NCI-H226 (cell line): ENCODE measurements around the gene CLEC2A.
"Not testable (repeated sequence)": the region's sequence is repeated elsewhere in the genome, so short reads cannot be mapped to it uniquely, and the experiment has no call there.

ENCODE experiments used
- DNase-seq: peaks from one replicate; pipeline ENCODE4 v3.0.0-alpha.2; 2015

CLEC2A gene, protein sequence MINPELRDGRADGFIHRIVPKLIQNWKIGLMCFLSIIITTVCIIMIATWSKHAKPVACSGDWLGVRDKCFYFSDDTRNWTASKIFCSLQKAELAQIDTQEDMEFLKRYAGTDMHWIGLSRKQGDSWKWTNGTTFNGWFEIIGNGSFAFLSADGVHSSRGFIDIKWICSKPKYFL

DNA sequence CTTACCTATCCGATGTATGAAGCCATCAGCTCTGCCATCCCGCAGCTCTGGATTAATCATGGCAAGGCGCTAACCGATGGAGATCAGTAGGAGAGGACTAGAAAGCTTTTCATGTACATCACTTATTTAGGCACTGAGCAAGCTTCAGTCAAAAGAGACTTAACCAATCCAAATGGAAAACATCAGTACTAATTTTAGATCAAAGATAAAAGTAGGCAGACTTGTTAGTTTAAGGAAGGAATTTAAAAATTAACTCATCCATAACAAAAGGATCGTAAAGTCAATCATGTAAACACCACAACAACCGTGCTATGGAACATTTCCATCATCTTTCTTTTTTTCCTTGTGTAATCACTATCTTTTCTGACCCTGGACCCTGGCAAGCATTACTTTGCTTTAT is at the start of gene CLEC2A:
Gene CLEC2A, minus strand, starts transcription at position 101 of the 400 bp plus-strand sequence. Its CDS starts 41 bp downstream, at position 60.
- DNase-seq, result no peak

DNA sequence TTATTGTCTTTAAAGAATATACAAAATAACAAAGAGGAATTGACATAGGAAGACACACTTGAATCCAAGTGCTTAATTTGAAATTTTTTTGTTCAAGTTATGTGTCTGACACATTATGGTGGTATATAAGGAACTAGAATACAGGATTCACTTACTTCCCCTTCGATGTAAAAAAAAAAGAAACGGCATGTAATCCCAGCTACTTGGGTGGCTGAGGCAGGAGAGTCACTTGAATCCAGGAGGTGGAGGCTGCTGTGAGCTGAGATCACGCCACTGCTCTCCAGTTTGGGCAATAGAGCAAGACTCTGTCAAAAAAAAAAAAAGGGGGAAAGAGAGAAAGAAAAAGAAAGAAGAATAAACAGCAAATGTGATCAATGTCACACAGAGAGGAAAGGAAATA is 48.0 kb upstream of the CLEC2A start:
- DNase-seq, result no peak

DNA sequence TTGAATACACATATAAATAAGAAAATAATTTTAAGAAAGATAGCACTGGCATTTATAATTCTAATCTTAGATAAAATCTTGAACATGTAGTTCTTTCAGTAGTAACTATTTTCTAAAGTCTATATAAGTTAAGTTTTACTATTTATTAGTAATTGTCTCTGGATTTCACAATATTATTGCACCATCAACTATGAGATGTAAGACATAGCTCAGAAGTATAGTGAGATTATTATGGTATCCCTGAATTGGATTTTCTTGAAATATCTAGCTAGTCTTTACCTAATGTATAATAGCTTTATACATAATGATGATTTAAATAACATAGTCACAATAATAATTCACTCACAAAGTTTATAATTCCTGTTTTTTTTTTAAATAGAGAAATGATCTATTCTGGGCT is 45.7 kb upstream of the CLEC2A start:
- no peak for DNase-seq

DNA sequence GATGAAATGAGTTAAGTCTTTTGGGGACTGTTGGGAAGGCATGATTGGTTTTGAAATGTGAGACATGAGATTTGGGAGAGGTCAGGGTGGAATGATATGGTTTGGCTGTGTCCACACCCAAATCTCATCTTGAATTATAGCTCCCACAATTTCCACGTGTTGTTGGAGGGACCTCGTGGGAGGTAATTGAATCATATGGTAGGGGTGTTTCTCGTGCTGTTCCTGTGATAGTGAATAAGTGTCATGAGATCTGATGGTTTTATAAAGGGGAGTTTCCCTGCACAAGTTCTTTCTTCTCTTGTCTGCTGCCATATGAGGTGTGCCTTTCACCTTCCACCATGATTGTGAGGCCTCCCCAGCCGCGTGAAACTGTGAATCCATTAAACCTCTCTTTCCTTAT is 44.5 kb upstream of the CLEC2A start:
- DNase-seq, result not testable (repeated sequence)

DNA sequence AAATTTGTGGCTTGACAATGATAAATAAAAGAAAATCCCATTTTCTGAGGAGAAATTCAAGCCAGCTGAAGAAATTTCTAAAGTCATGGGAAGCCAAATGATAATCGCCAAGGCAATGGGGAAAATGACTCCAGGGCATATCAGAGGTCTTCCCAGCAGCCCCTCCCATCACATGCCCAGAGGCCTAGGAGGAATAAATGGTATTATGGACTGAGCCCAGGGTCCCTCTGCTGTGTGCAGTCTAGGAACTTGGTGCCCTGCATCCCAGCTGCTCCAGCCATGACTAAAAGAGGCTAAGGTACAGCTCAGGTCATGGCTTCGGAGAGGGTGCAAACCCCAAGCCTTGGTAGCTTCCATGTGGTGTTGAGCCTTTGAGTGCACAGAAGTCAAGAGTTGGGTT is 43.4 kb upstream of the CLEC2A start:
- DNase-seq, result no peak

DNA sequence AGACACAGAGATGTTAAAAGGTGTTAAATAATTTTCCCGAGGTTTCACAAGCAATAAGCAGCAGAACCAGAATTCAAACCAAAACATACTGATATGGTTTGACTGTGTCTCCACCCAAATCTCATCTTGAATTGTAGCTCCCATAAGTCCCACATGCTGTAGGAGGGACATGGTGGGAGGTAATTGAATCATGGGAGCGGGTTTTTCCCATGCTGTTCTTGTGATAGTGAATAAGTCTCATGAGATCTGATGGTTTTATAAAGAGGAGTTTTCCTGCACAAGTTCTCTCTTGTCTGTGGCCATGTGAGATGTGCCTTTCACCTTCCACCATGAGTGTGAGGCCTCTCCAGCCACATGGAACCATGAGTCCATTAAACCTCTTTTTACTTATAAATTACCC is 42.6 kb upstream of the CLEC2A start:
- not testable (repeated sequence) for DNase-seq

DNA sequence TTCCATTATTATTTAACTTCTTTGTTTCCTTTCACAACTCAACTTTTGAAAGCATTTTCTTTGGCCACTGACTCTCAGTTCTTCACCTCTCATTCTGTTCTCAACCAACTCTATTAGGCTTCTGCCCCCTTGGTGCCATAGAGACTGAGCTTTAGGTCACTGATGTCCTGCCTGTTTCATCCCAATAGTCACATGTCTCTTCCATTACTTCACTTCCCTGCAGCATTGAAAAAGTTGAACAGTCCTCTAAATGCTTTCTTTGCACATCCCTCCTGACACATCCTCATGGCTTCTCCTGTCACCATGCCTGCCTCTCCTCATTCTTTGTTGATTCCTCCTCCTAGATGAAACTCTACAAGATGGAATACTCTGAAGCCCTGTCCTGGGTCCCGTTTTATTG is 41.8 kb upstream of the CLEC2A start:
- no peak for DNase-seq

DNA sequence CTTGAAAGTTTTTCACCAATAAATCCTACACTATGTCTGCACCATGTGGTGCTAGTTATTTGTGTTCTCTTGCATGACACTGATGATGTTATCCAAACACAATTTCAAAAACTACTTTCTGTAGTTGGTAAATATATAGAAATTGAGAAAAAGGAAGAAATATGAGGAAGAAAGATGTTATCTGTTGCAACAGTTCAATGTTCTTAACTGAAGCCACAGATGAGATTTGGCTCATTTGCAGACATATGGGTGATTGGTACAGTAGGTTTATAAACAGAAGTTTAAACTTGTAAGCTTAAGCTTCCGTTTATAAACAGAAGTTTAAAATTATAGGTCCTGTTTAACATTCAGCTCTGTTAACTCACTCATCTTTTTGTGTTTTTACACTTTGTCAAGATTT is 39.0 kb upstream of the CLEC2A start, which contains the start of gene CLEC12A:
Gene CLEC12A, plus strand, starts transcription at position 229 of the 400 bp plus-strand sequence. CDS start 188 bp downstream, outside the sequence.
- DNase-seq, result no peak

DNA sequence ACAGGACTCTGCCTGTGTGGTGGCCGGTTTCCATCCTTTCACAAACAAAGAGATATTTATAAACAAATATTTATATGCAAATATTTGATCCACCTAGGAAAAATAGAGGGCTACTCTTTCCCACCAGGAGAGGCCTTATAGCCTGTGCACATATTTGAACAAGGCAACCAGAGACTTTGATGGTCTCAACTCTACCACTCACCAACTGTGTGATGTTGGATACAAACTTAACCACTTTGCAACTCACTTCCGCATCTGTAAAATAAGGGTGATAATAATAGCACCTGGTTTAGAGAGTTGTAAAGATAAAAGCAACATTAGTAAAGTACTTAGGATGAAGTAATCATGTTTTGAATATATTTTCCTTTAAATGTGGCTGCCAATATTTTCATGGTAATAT is 37.5 kb upstream of the CLEC2A start:
- DNase-seq, result no peak

DNA sequence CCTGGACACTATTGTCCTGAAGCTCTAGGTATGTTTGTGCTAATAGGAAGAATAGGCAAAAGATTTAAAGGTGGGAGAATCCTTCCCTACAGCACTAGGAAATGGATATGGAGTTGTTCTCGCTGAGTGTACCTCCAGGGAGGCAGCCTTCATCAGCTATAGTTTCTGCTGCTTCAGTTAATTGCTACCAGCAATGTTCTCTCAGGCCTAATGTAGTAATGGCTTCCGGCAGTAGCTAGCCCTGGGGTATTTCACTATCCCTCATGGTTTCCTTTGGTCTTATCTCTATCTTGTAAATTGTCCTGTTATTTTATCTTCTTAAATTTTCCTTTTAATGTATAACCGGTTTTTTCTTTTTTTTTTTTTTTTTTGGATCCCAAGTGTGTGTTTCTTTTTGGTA is 29.7 kb upstream of the CLEC2A start:
- no peak for DNase-seq

DNA sequence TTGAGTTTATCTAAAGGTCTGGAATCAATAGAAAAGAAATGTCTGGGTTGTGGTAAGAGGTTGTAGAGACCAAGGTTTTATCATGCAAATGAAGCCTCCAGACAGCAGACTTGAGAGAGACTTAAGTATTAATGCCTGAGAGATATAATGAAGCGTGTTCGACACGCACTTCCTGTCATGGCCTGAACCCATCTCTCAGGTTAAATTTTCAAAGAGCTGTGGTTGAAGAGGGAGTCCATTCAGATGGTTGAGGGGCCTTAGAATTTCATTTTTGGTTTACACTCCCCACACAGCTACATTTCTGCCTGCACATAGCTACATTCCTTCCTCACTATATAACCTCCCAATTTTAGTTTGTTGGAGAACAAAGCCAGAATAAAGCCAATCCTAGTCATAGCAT is 28.9 kb upstream of the CLEC2A start:
- no peak for DNase-seq

DNA sequence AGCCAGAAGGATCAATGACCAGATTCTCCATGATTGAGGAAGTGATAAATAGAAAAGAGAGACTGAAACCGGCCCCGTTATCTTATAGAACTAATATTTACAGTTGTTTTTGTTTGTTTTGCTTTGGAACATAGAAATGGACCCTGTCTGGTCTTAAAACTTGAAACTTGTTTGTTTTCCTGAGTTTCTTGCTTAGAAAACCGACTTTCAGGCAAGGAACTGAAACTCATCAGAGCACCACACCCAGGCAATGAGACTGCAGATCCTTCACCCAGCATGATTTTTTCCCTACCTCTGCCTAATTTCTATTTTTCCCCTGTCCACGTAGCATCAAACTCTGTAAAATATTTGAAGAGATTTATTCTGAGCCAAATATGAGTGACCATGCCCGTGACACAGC is 28.4 kb upstream of the CLEC2A start:
- DNase-seq, result no peak

DNA sequence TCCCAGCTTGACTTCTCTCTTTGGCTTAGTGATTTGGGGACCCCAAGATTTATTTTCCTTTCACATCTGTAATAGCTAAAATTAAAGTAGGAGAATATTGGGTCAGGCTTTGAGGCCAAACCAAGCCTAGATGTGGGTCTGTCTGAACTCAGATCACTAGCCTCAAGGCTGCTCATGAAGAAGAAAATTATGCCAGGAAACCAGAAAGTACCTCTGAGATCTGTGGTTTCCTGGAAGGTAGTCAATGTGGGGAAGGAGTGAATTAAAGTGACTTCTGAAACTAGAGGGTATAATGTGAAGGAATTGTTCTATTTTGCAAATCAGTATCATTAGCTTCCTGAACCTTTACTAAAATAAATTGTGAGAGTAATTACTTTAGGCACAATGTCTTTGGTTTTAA is 25.7 kb upstream of the CLEC2A start:
- no peak for DNase-seq

DNA sequence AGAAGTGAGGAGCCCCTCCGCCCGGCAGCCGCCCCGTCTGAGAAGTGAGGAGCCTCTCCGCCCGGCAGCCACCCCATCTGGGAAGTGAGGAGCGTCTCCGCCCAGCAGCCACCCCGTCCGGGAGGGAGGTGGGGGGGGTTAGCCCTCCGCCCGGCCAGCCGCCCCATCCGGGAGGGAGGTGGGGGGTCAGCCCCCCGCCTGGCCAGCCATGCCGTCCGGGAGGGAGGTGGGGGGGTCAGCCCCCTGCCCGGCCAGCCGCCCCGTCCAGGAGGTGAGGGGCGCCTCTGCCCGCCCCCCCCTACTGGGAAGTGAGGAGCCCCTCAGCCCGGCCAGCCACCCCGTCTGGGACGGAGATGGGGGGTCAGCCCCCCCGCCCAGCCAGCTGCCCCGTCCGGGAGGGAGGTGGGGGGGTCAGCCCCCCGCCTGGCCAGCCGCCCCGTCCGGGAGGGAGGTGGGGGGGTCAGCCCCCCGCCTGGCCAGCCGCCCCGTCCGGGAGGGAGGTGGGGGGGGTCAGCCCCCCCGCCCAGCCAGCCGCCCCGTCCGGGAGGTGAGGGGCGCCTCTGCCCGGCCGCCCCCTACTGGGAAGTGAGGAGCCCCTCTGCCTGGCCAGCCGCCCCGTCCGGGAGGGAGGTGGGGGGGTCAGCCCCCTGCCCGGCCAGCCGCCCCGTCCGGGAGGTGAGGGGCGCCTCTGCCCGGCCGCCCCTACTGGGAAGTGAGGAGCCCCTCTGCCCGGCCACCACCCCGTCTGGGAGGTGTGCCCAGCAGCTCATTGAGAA is 21.0 kb upstream of the CLEC2A start:
- not testable (repeated sequence) for DNase-seq

DNA sequence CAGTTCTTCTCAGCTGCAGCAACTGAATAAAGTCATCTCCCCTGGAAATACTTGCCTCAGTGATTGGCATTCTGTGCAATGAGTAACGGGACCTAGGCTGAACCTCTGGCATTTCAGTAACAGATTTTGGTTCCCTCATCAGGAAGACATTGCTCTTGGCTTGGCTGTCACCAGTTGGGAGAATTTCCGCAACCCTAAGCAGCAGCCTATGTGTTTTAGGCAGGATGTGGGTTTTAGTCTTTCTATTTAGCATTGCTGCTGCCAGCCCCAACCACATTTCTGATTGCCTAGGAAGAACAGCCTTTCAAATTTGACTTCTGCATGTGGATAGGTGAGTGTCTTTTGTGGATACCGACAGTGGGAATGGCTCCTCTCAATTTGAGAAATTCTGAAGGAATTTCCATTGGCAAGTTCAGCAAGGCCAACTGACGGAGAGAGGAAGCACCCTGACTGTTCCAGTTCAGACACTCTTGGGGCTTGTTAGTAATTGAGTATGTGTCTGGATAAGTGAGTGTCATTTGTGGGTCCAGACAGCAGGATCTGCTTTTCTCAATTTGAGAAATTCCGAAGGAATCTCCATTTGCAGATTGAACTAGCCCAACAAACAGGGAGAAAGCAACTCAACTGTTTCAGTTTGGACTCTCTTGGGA is 19.0 kb upstream of the CLEC2A start:
- no peak for DNase-seq

DNA sequence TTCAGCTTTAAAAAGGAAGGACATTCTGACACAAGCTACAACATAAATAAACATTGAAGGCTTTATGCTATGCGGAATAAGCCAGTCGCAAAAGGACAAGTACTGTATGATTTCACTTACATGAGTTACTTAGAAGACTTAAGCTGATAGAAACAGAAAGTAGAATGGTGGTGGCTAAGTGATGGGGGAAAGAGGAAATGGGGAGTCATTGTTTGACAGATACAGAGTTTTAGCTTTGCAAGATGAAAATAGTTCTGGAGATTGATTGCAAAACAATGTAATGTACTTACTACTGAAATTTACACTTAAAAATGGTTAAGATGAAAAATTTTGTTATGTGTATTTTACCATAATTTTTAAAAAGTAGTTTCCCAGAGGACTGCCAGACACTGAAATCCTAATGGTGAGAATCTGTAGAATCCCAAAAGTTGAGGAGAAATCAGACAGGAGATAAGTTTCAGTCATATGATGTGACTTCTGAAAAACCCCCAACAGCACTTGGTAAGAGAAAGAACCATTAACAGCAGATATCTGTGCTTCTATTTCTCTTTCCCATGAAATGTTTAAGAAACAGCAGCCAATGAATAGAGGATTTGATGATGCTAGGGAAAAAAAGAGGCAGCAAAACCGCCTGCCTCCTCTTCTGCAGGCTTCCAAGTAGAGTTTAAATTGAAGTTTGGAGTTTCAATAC is 16.6 kb upstream of the CLEC2A start:
- no peak for DNase-seq

DNA sequence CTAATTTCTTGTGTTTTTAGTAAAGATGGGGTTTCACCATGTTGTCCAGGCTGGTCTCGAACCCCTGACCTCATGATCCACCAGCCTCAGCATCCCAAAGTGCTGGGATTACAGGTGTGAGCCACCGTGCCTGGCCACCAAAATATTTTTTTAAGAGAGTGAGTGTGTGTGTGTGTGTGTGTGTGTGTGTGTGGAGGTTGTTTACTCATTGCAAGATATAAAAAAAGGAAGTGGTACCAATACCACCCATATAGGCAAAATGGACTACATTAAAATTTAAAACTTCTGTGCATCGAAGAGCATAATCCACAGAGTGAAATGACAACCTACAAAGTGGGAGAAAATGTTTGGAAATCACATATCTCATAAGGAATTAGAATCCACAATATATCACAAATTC is 15.5 kb upstream of the CLEC2A start:
- DNase-seq, result no peak

DNA sequence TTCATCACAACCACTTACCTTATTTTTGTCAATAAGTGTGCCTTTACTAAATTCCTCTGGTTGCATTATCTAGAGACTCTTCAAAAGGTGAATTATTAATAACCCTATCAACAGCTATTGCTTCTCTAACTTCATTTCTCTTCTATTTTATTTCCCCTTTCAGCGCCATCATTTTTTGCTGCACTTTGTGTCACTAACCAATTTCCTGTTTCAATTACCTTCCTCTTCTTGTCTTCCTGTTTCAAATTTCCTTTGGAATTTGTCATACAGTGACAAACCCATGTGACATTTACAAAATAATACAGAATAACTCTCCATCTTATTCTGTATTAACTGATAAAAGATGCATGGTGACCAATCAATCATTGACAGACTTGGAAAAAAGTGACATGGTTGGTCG is 12.2 kb upstream of the CLEC2A start:
- no peak for DNase-seq

DNA sequence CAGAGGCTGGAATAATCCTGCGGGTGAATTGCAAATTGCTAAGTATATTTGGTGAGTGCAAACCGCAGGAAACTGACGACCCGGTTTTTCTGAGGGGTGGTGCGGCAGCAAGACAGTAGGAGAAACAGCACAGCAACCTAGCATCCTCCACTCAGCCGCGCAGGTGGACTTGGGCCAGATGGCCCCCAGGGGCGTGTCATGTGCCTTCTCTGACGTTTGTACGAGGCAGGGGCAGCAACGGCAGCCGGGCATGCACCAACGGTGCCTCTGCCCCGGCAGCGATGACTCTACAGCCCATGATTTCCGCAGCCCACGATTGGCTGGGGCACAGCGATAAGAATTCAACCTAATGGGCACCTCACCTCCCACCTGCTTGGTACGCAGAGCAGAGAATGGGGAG is 11.1 kb upstream of the CLEC2A start:
- no peak for DNase-seq

DNA sequence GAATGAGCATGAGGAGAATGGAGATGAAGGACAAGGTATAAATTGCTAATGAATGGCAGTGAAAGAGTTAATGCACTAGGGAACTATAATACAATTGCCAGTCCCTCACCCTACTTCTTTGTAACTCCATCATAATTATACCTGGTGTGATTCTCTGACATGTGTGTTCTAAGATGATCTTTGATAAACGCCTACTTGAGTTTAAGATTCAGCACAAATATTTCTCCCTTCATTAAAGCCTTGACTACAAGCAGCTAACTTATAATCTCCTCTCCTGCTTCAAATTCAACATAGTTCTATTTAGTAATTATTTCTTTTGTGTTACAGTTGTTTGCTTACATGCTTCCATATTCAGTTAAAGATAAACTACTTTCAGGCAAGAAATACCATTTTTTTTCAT is 9.7 kb upstream of the CLEC2A start:
- no peak for DNase-seq

DNA sequence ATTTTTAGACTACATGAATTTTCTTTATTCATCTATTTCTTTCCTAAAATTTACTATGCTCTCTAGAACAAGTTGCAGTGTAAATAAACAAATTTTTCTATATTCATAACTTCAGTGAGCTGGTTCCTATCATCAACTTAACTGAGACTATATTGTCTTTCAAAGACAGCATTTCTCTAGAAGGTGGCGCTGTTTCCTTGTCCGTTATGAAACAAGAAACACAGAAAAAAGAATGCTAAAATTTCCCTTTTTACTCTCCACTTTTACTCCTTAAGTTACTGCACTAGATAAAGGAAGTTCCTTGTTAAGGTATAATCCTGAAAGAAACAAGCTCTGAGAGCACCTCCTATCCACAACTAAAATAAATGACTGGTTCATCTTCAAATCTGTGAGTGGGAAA is 8.2 kb upstream of the CLEC2A start:
- no peak for DNase-seq

DNA sequence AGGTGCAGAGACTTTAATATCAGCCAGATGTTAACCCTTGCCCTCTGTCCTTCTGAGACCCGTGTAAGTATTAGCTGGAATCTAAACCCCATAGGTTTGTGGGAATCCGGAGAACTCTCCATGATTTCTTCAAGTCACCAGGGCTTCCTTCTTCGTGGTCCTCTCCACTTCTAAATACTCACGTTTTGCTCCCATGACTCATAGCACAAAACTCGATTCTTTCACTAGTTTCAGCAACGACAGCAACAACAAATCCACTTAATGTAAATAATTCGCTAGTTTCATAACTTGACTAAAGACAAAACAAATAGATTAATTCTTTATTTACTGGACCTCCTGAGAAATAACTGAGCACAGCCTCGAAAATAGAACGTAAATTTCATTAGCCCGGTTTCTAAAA is 4.4 kb upstream of the CLEC2A start:
- no peak for DNase-seq

DNA sequence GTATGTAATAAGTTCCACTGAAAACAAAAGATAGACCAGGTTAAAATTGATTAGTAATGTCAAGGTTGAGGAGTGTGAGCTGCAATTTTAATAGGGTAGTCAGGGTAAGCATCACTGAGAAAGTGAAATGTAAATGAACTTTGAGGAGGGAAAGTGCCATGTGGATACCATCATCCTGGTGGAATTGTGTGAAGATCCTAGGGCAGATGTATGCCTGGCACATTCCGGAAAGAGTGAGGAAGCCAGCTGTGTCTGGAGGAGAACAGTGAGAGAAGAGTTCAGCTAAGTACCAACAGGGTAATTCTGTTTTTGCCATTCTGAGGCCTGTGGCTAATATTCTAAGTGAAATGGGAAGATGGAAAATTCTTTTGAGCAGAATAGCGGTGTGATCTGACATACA is 2.9 kb upstream of the CLEC2A start:
- no peak for DNase-seq

DNA sequence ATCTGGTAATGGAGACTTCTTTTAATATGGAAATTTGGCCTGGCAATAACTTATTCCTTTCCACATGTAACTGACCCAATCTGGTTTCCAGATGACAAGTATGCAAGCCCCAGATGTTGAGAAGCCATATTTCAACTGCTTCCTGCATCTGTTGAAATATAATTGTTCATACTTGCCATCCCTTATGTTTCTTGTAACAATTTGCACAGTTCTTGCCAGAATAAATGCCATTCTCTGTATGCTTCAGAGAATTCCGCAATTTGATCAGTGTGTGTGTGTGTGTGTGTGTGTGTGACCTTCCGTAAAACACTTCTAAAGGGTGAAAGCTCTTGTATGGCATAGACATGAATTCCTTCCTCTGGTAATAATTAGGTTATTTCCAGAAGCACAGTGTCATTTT is 1.8 kb upstream of the CLEC2A start:
- no peak for DNase-seq
